Smooth muscle cell (in vitro differentiated cells): ENCODE data around the gene TRIM66. TPM values are rescaled to one million over a fixed set of nuclear protein-coding genes. Genes with fewer than 3 reads are reported as not detected.
A peak's percentile ranks its signal among the peaks of the same experiment; 100 is the strongest.

Source experiments
- DNase-seq: peaks from one replicate; lab custom pipeline; 2025; ENCODE audit not compliant: unreplicated experiment; lab: John Stamatoyannopoulos, UW
- H2AFZ ChIP-seq: fragments of 200-600 bp; sonication (generic); 2 replicates; pipeline ENCODE4 v1.6.0; 2016; ENCODE audit warnings: antibody characterized with exemption, low read depth, mild to moderate bottlenecking
- H3F3A ChIP-seq: fragments of 200-600 bp; sonication (generic); 2 replicates; pipeline ENCODE4 v1.6.0; 2017; ENCODE audit warnings: antibody characterized with exemption, low read depth
- H3K27ac ChIP-seq: fragments of 200-600 bp; sonication (generic); 2 replicates; pipeline ENCODE4 v1.5.1; 2016; ENCODE audit warnings: low read depth, mild to moderate bottlenecking
- H3K27me3 ChIP-seq: fragments of 200-600 bp; sonication (generic); 2 replicates; pipeline ENCODE4 v1.6.1; 2016; ENCODE audit warnings: low read depth, mild to moderate bottlenecking
- H3K36me3 ChIP-seq: fragments of 200-600 bp; sonication (generic); 2 replicates; pipeline ENCODE4 v1.5.1; 2016; ENCODE audit warnings: low read depth
- H3K4me1 ChIP-seq: fragments of 200-600 bp; sonication (generic); 2 replicates; pipeline ENCODE4 v1.5.1; 2016; ENCODE audit warnings: low read depth
- H3K4me2 ChIP-seq: fragments of 200-600 bp; sonication (generic); 2 replicates; pipeline ENCODE4 v1.6.0; 2016; ENCODE audit warnings: mild to moderate bottlenecking
- H3K4me3 ChIP-seq: fragments of 200-600 bp; sonication (generic); 2 replicates; pipeline ENCODE4 v1.5.1; 2016; ENCODE audit warnings: mild to moderate bottlenecking
- H3K79me2 ChIP-seq: fragments of 200-600 bp; sonication (generic); 2 replicates; pipeline ENCODE4 v1.6.0; 2016; ENCODE audit warnings: low read depth, mild to moderate bottlenecking
- H3K9ac ChIP-seq: fragments of 200-600 bp; sonication (generic); 2 replicates; pipeline ENCODE4 v1.6.0; 2016; ENCODE audit warnings: low read depth
- H3K9me3 ChIP-seq: fragments of 200-600 bp; sonication (generic); replicated peaks from 2 replicates; pipeline ENCODE4 v1.5.1; 2016; ENCODE audit warnings: low read depth
- H4K20me1 ChIP-seq: fragments of 200-600 bp; sonication (generic); 2 replicates; pipeline ENCODE4 v1.6.0; 2016; ENCODE audit warnings: low read depth
- WGBS: methylation state at CpG from one replicate; pipeline ENCODE4 v1.1.7; 2016; ENCODE audit warnings: low lambda C conversion rate; 5-methylcytosine and 5-hydroxymethylcytosine counted together
- polyA plus RNA-seq: library from polyadenylated mRNA; unstranded; fragments of >200 nt; fragmentation: Nextera tagmentation; extraction: Ambion mirVana; gene quantifications from 2 replicates; pipeline ENCODE4 v1.2.1, GENCODE V29; 2016
- total RNA-seq: library from RNA; depleted of rRNA; stranded (reverse); fragments of >200 nt; gene quantifications from 2 replicates; pipeline ENCODE4 v1.2.3, GENCODE V29; 2014
- TF ChIP-seq, protein P1 (sequence below): fragments of 200-600 bp; sonication (generic); IDR thresholded peaks from 2 replicates; pipeline ENCODE4 v1.5.1; 2017; ENCODE audit warnings: borderline replicate concordance, mild to moderate bottlenecking, antibody characterized with exemption; ENCODE audit not compliant: insufficient read depth, poor library complexity, severe bottlenecking

TRIM66 gene
- total and polyA plus RNA-seq, 2 experiments from 2014 or later: 0.24 to 5.8 TPM

DNA sequence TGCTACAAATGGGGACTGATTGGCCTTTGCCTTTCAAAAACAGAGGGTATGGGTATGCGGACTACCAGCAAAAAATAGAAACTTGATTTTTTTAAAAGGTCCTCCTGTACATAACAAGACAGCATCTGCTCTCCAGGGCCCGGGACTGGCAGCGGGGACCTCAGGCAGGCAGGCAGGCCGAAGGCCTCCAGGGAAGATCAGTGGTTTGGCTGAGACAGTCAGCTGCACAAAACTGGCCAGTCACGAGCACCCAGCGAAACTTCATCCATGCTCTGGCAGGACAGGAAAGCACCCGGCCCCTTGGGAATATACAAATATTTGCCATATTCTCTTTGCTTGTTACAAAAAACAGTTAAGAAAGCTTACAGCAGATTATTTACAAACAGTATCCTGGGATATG lies 11.1 kb upstream of the TRIM66 start:
- Histone ChIP-seq H3K36me3 (peaks cover 13% of the 10 kb centered on the region), H4K20me1 (peaks cover 65% of the 10 kb centered on the region), H3K27me3 (no peaks in the 10 kb centered on the region), H3K4me3 (no peak overlapping the region), H3K27ac (peak overlapping the region; percentile 57), H2AFZ (no peak overlapping the region), H3F3A (peaks cover 59% of the 10 kb centered on the region), H3K9me3 (no peaks in the 10 kb centered on the region), H3K4me1 (peaks cover 13% of the 10 kb centered on the region), H3K4me2 (no peak overlapping the region), H3K9ac (no peak overlapping the region), H3K79me2 (no peaks in the 10 kb centered on the region)
- DNase-seq: no peak
- WGBS: 97% methylated on average over 7 of the region's 7 CpGs
- TF ChIP-seq, protein P1, sequence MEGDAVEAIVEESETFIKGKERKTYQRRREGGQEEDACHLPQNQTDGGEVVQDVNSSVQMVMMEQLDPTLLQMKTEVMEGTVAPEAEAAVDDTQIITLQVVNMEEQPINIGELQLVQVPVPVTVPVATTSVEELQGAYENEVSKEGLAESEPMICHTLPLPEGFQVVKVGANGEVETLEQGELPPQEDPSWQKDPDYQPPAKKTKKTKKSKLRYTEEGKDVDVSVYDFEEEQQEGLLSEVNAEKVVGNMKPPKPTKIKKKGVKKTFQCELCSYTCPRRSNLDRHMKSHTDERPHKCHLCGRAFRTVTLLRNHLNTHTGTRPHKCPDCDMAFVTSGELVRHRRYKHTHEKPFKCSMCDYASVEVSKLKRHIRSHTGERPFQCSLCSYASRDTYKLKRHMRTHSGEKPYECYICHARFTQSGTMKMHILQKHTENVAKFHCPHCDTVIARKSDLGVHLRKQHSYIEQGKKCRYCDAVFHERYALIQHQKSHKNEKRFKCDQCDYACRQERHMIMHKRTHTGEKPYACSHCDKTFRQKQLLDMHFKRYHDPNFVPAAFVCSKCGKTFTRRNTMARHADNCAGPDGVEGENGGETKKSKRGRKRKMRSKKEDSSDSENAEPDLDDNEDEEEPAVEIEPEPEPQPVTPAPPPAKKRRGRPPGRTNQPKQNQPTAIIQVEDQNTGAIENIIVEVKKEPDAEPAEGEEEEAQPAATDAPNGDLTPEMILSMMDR: no peak

DNA sequence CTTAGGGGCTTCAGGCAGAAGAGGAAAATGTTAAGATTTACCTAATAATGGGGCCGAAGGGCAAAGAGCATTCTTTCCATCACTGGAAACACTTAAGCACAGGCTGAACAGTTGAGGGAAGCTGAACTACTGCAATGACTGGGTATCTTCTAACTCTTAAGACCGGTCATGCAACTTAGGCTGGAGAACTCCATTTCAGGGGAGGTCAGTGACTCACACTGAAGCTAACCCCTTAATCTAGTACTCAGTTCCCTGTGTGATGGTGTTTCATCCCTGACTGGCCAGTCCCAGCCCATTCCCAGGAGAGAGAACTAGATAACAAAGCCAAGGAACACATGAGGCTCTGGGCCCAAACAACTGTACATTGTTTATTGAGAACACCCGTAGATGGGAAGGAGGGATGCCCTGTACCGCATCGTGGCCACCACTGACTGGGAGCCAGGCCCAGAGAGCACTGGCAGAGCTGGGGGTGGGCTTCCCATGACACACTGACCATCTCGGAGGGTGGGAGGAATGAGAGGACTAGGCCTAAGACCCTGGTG lies 10.6 kb upstream of the TRIM66 start:
- DNase-seq: no peak
- Histone ChIP-seq H3K27me3 (no peaks in the 10 kb centered on the region), H3K4me1 (peaks cover 17% of the 10 kb centered on the region), H3K27ac (peak overlapping the region; percentile 57), H2AFZ (no peak overlapping the region), H3K9me3 (no peaks in the 10 kb centered on the region), H3K9ac (no peak overlapping the region), H3F3A (peaks cover 59% of the 10 kb centered on the region), H3K36me3 (peaks cover 13% of the 10 kb centered on the region), H3K4me3 (no peak overlapping the region), H3K4me2 (no peak overlapping the region), H3K79me2 (no peaks in the 10 kb centered on the region), H4K20me1 (peaks cover 60% of the 10 kb centered on the region)
- TF ChIP-seq, protein P1: no peak
- 88% methylated on average over 6 of the region's 6 CpGs for WGBS

DNA sequence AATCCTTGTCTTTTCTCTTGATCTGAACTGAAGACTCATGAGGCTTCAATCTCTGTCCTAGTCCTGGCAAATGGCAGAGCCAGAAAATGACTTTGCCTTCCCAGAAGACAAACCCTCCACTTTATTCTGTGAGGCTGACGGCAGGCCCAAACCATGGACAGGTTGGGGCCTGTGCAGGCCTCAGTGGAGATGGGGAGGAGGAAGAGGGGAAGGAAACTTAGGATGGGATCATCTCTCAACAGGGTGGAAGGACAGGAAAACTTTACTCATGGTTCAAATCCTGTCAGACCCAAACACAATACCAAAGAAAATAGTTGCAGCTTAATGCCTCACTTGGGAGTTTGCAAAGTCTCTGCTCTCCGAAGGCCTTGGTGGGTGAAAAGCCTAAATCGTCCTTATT lies 10.0 kb upstream of the TRIM66 start:
- Histone ChIP-seq H4K20me1 (peaks cover 56% of the 10 kb centered on the region), H3K27me3 (no peaks in the 10 kb centered on the region), H3K27ac (peak overlapping the region; percentile 57), H3K9ac (no peak overlapping the region), H3F3A (peaks cover 60% of the 10 kb centered on the region), H3K4me1 (peaks cover 22% of the 10 kb centered on the region), H2AFZ (no peak overlapping the region), H3K4me3 (no peak overlapping the region), H3K36me3 (peaks cover 13% of the 10 kb centered on the region), H3K4me2 (no peak overlapping the region), H3K79me2 (no peaks in the 10 kb centered on the region), H3K9me3 (no peaks in the 10 kb centered on the region)
- TF ChIP-seq, protein P1: no peak
- DNase-seq: no peak
- 80% methylated on average over 3 of the region's 3 CpGs for WGBS

DNA sequence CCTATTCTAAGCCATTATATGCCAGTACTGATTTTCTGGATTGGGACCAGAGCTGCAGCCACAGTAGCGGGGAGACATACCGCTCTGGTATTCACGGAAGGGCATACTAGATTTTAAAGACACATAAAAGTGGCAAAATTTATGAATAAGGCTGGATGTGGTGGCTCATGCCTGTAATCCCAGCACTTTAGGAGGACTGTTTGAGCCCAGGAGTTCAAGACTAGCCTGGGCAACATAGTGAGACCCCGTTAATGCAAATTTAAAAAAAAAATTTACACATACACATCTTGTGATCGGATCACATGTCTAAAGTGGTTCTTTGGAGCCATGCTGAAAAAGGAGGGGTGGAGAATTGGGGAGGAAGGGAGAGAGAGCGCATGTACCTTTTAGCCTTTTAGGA lies 9.1 kb upstream of the TRIM66 start:
- TF ChIP-seq, protein P1: no peak
- peaks cover 60% of the 10 kb centered on the region for H3F3A ChIP-seq
- H3K4me3 ChIP-seq: no peak overlapping the region
- H3K27ac ChIP-seq: peak overlapping the region; percentile 55
- H3K4me1 ChIP-seq: peaks cover 22% of the 10 kb centered on the region
- WGBS: 97% methylated on average over 6 of the region's 6 CpGs
- H3K36me3 ChIP-seq: peaks cover 10% of the 10 kb centered on the region
- DNase-seq: no peak
- H2AFZ ChIP-seq: no peak overlapping the region
- H3K79me2 ChIP-seq: no peaks in the 10 kb centered on the region
- H3K9ac ChIP-seq: no peak overlapping the region
- peaks cover 53% of the 10 kb centered on the region for H4K20me1 ChIP-seq
- no peaks in the 10 kb centered on the region for H3K9me3 ChIP-seq
- no peaks in the 10 kb centered on the region for H3K27me3 ChIP-seq
- H3K4me2 ChIP-seq: no peak overlapping the region
